DND-41 (cell line): ENCODE data around the gene NHEJ1.

Source experiments
- ATAC-seq: fragments of 200-7000 bp; cut with Tn5 transposase; 3 replicates; pipeline ENCODE4 v1.9.1; 2021; ENCODE audit warnings: low read depth; ENCODE audit not compliant: insufficient read depth
- DNase-seq: peaks from one replicate; pipeline ENCODE4 v3.0.0-alpha.2; 2020
- H2AFZ ChIP-seq: 2 replicates; pipeline ENCODE4 v1.6.0; 2012; ENCODE audit warnings: low read depth, low read length
- H3K27ac ChIP-seq: 2 replicates; pipeline ENCODE4 v1.5.1; 2012; ENCODE audit warnings: low read length, inconsistent platforms
- H3K27me3 ChIP-seq: fragments of 200-600 bp; sonication (generic); 2 replicates; pipeline ENCODE4 v1.6.0; 2012; ENCODE audit warnings: low read length, mild to moderate bottlenecking, inconsistent platforms; ENCODE audit not compliant: insufficient read depth, poor library complexity
- H3K36me3 ChIP-seq: 2 replicates; pipeline ENCODE4 v1.5.1; 2012; ENCODE audit warnings: low read length, inconsistent platforms; ENCODE audit not compliant: insufficient read depth
- H3K4me1 ChIP-seq: 2 replicates; pipeline ENCODE4 v1.5.1; 2012; ENCODE audit warnings: mild to moderate bottlenecking, low read length; ENCODE audit not compliant: insufficient read depth
- H3K4me2 ChIP-seq: 2 replicates; pipeline ENCODE4 v1.6.0; 2012; ENCODE audit warnings: mild to moderate bottlenecking, moderate library complexity, low read length, inconsistent platforms; ENCODE audit not compliant: insufficient read depth
- H3K4me3 ChIP-seq, 2 experiments: fragments of 200-600 bp in 1 of 2; shearing (Covaris generic) in 1 of 2; 2 replicates each; pipeline ENCODE4 v1.5.1; 2012 to 2016; ENCODE audit warnings: inconsistent platforms in 2 of 2, low read length in 2 of 2, mild to moderate bottlenecking in 2 of 2, low read depth in 1 of 2, moderate library complexity in 1 of 2
- H3K79me2 ChIP-seq: 2 replicates; pipeline ENCODE4 v1.6.0; 2012; ENCODE audit warnings: low read length, inconsistent platforms; ENCODE audit not compliant: insufficient read depth
- H3K9ac ChIP-seq: 2 replicates; pipeline ENCODE4 v1.6.0; 2012; ENCODE audit warnings: low read depth, mild to moderate bottlenecking, inconsistent platforms, low read length, moderate library complexity
- H3K9me3 ChIP-seq: 2 replicates; pipeline ENCODE4 v1.5.1; 2012; ENCODE audit warnings: low read length, moderate library complexity, mild to moderate bottlenecking, inconsistent platforms; ENCODE audit not compliant: insufficient read depth, severe bottlenecking
- H4K20me1 ChIP-seq: 2 replicates; pipeline ENCODE4 v1.6.0; 2012; ENCODE audit warnings: low read length; ENCODE audit not compliant: insufficient read depth
- EZH2 ChIP-seq: IDR thresholded peaks from 3 replicates; pipeline ENCODE4 v1.6.1; 2012; ENCODE audit warnings: borderline replicate concordance, low read depth, mild to moderate bottlenecking, moderate library complexity, low read length, inconsistent platforms; ENCODE audit not compliant: severe bottlenecking
- TF ChIP-seq, protein P1 (sequence below): IDR thresholded peaks from 2 replicates; pipeline ENCODE4 v1.5.1; 2012; ENCODE audit warnings: borderline replicate concordance, low read length, moderate library complexity, mild to moderate bottlenecking; ENCODE audit not compliant: poor library complexity, severe bottlenecking; ENCODE audit errors: extremely low read depth

Gene NHEJ1

DNA sequence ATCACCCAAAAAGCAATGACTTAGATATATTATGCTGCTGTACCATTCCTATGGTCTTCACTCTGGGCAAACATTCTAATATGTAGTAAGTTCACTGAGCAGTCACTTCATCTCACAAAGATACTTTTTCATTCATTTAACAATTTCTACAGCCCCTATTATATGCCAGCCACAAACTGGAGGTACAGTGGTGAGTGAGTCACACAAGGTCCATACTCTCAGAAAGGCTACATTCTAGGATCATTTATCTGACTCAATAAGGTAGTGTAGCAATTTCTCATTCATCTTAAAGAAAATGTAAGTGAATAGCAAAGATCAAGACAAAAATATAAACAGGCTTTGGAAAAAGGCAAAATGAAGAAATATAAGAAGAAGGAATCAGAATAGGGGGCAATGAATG is 40.5 kb downstream of the NHEJ1 start:
- Histone ChIP-seq H4K20me1 (peaks cover under 1% of the 10 kb centered on the region; the same call in 1 of the 2 replicates), H3K36me3 (no peaks in the 10 kb centered on the region), H3K4me1 (no peaks in the 10 kb centered on the region), H3K27ac (no peak overlapping the region), H2AFZ (no peak overlapping the region), H3K4me3 (no peak overlapping the region), H3K9me3 (no peaks in the 10 kb centered on the region), H3K4me2 (no peak overlapping the region), H3K9ac (no peak overlapping the region), H3K79me2 (no peaks in the 10 kb centered on the region), H3K27me3 (no peaks in the 10 kb centered on the region)
- DNase-seq (no peak), ATAC-seq (no peak)
- TF ChIP-seq, protein P1, sequence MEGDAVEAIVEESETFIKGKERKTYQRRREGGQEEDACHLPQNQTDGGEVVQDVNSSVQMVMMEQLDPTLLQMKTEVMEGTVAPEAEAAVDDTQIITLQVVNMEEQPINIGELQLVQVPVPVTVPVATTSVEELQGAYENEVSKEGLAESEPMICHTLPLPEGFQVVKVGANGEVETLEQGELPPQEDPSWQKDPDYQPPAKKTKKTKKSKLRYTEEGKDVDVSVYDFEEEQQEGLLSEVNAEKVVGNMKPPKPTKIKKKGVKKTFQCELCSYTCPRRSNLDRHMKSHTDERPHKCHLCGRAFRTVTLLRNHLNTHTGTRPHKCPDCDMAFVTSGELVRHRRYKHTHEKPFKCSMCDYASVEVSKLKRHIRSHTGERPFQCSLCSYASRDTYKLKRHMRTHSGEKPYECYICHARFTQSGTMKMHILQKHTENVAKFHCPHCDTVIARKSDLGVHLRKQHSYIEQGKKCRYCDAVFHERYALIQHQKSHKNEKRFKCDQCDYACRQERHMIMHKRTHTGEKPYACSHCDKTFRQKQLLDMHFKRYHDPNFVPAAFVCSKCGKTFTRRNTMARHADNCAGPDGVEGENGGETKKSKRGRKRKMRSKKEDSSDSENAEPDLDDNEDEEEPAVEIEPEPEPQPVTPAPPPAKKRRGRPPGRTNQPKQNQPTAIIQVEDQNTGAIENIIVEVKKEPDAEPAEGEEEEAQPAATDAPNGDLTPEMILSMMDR, result no peak
- no peak for TF ChIP-seq EZH2

DNA sequence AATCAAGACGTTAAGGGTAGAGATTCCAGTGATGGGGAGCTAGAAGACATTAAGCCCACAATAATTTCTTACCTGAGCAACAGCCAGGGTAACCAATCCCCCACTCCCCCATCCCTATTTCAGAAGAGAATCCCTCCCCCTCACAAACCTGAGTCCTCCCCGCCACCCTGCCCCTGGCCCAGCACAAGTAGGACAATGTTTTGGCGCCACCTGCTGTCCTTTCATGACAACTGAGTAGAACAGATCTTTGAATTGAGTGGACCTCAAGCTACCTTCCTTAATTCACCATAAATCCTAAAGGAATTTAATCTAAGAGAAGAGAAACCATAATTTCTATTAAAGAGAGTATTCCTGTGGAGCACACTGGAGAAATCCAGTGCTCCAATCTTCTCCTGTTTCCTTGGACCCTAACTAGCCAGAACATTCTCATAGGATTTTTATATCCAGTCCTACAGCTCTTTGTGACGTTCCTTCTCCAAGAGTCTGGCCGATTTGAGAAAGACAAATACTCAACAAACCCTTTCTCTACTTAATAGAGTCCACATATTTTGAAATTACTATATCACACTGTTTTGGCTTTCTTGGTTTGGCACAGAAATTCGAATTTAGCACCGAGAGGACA is 41.1 kb downstream of the NHEJ1 start:
- Histone ChIP-seq H2AFZ (no peak overlapping the region), H3K4me3 (no peak overlapping the region), H3K27ac (no peak overlapping the region), H3K27me3 (no peaks in the 10 kb centered on the region), H4K20me1 (peaks cover 4% of the 10 kb centered on the region; the same call in 1 of the 2 replicates), H3K9me3 (no peaks in the 10 kb centered on the region), H3K4me2 (no peak overlapping the region), H3K9ac (no peak overlapping the region), H3K79me2 (no peaks in the 10 kb centered on the region), H3K36me3 (no peaks in the 10 kb centered on the region), H3K4me1 (no peaks in the 10 kb centered on the region)
- TF ChIP-seq, protein P1, result peak; percentile 79
- TF ChIP-seq EZH2, result no peak
- ATAC-seq (peak; percentile 87), DNase-seq (peak; percentile 63)

DNA sequence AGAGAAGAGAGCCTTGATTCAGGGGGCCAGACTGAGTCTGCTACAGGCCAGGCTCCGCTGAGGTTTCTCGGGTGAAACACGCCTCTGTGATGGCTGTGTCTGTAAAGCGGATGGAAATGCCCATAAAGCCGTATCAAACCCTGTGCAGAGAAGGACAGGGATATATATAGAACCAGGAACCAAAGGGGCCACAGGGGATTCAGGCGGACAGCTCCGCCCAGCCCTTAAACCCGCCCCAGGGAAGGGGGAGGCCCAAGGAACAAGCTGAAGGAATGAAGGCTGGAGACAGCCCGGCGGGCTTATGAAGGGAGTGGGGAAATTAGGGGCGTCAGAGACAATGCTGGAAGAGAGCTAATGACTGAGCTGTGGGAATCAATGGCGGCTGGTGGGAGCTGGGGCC is 42.1 kb downstream of the NHEJ1 start:
- Histone ChIP-seq H3K27me3 (no peaks in the 10 kb centered on the region), H3K27ac (no peak overlapping the region), H3K4me2 (no peak overlapping the region), H3K4me3 (no peak overlapping the region), H3K79me2 (no peaks in the 10 kb centered on the region), H3K9me3 (no peaks in the 10 kb centered on the region), H3K4me1 (no peaks in the 10 kb centered on the region), H3K36me3 (no peaks in the 10 kb centered on the region), H3K9ac (no peak overlapping the region), H2AFZ (no peak overlapping the region), H4K20me1 (peaks cover 7% of the 10 kb centered on the region; the same call in 1 of the 2 replicates)
- DNase-seq (no peak), ATAC-seq (no peak)
- no peak for TF ChIP-seq EZH2
- TF ChIP-seq, protein P1, result no peak
